ENCODE results near the gene LRTM1. TPM values are rescaled to one million over a fixed set of nuclear protein-coding genes. Genes with fewer than 3 reads are reported as not detected.

The LRTM1 gene
- total RNA-seq, 1 experiment from 2014 or later, result not detected

GRCh38 chr3:54888873-54889272, 39.0 kb downstream of the LRTM1 start:
- intact Hi-C loops (cut with micrococcal nuclease), result no loop called here
- Histone ChIP-seq H3K27me3 (ENCODE audit: insufficient read depth, low read length) (no peaks in the 10 kb centered on the region), H3K27ac (ENCODE audit: low read depth, low read length) (no peak overlapping the region), H3K36me3 (ENCODE audit: control insufficient read depth in 1 of 2, insufficient read depth in 2 of 2, low read length in 2 of 2) (no peaks in the 10 kb centered on the region), H2AFZ (ENCODE audit: low read depth, low read length, poor library complexity, severe bottlenecking) (no peak overlapping the region), H3K4me2 (ENCODE audit: low read length) (no peak overlapping the region), H3K9me2 (ENCODE audit: insufficient read depth) (no peaks in the 10 kb centered on the region), H3K4me3 (replicated peaks in 1 of 2; ENCODE audit: low read depth in 1 of 2, low read length in 2 of 2) (no peak overlapping the region), H4K20me1 (ENCODE audit: insufficient read depth) (no peaks in the 10 kb centered on the region), H3K79me2 (ENCODE audit: insufficient read depth, low read length) (no peaks in the 10 kb centered on the region), H3K4me1 (ENCODE audit: control insufficient read depth in 1 of 2, insufficient read depth in 2 of 2, low read length in 2 of 2) (no peaks in the 10 kb centered on the region), H3K9me3 (ENCODE audit: control insufficient read depth in 1 of 2, insufficient read depth in 1 of 2, low read depth in 1 of 2, low read length in 2 of 2) (peaks cover 0 to 13% of the 10 kb centered on the region in 2 experiments; a peak in 1 of 4 replicates), H3K9ac (ENCODE audit: low read length) (no peak overlapping the region)
- DNase-seq (ENCODE audit: low read depth, low spot score) (no peak), ATAC-seq (no peak)
- ChIA-PET POLR2A (no interaction called here), RAD21 (ENCODE audit: low non-redundant PET in 1 of 2, low total read pairs in 2 of 2, uncharacterized antibody in 2 of 2, unreplicated experiment in 2 of 2) (no interaction called here), CTCF (no interaction called here)
- TF ChIP-seq EGR1 (IDR thresholded peaks at IDR 0.05; ENCODE audit: low read depth) (no peak), CEBPB (IDR thresholded peaks at IDR 0.05; ENCODE audit: low read depth) (no peak), TCF7L2 (IDR thresholded peaks at IDR 0.05; ENCODE audit: borderline replicate concordance, extremely low read depth, insufficient read depth, insufficient read length) (no peak), JUND (IDR thresholded peaks at IDR 0.05) (no peak), ZFX (IDR thresholded peaks at IDR 0.05) (no peak), FOSL1 (IDR thresholded peaks at IDR 0.05; ENCODE audit: low read depth) (no peak), EZH2phosphoT487 (IDR thresholded peaks at IDR 0.05; ENCODE audit: borderline replicate concordance) (no peak), RAD21 (IDR thresholded peaks at IDR 0.05; ENCODE audit: low read depth) (no peak), MAX (IDR thresholded peaks at IDR 0.05) (no peak), SRF (IDR thresholded peaks at IDR 0.05; ENCODE audit: low read depth) (no peak), ZNF274 (IDR thresholded peaks at IDR 0.05; ENCODE audit: low read depth, low read length) (no peak), EZH2 (IDR thresholded peaks at IDR 0.05) (no peak), ATF3 (IDR thresholded peaks at IDR 0.05) (no peak), SIN3A (IDR thresholded peaks at IDR 0.05; ENCODE audit: low read depth) (no peak), SP1 (IDR thresholded peaks at IDR 0.05; ENCODE audit: low read depth) (no peak), ZBTB33 (IDR thresholded peaks at IDR 0.05; ENCODE audit: extremely low read depth, insufficient replicate concordance, low read length) (no peak), CBX3 (IDR thresholded peaks at IDR 0.05; ENCODE audit: low read depth) (no peak), REST (IDR thresholded peaks at IDR 0.05; ENCODE audit: low read depth) (no peak), POLR2AphosphoS5 (IDR thresholded peaks at IDR 0.05; ENCODE audit: low read depth, low read length) (no peak)
- TF ChIP-seq, protein P1, sequence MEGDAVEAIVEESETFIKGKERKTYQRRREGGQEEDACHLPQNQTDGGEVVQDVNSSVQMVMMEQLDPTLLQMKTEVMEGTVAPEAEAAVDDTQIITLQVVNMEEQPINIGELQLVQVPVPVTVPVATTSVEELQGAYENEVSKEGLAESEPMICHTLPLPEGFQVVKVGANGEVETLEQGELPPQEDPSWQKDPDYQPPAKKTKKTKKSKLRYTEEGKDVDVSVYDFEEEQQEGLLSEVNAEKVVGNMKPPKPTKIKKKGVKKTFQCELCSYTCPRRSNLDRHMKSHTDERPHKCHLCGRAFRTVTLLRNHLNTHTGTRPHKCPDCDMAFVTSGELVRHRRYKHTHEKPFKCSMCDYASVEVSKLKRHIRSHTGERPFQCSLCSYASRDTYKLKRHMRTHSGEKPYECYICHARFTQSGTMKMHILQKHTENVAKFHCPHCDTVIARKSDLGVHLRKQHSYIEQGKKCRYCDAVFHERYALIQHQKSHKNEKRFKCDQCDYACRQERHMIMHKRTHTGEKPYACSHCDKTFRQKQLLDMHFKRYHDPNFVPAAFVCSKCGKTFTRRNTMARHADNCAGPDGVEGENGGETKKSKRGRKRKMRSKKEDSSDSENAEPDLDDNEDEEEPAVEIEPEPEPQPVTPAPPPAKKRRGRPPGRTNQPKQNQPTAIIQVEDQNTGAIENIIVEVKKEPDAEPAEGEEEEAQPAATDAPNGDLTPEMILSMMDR (IDR thresholded peaks at IDR 0.05 in 2 of 3, conservative IDR thresholded peaks at IDR 0.05 in 1 of 3; ENCODE audit: borderline replicate concordance in 1 of 3, insufficient read depth in 1 of 3, low read depth in 2 of 3, low read length in 2 of 3), result no peak
- BruUV-seq (replicated peaks), result no TSS peak

Measured in HCT116 (cell line).